AG08396 (cell line): Measurements from ENCODE around the gene CDC73.
"Not testable (repeated sequence)": the region's sequence is repeated elsewhere in the genome, so short reads cannot be mapped to it uniquely, and the experiment has no call there.

Source experiments
- DNase-seq: peaks from one replicate; pipeline ENCODE4 v3.0.0; 2012; ENCODE audit warnings: low spot score, mixed read lengths

Gene CDC73

GRCh38 chr1:193231146-193231545, 109.3 kb downstream of the CDC73 start:
- DNase-seq: not testable (repeated sequence)

GRCh38 chr1:193234530-193234929, 112.7 kb downstream of the CDC73 start:
- no peak for DNase-seq

- no peak for DNase-seq
Observed at GRCh38 chr1:193237381-193237978, 115.6 kb downstream of the CDC73 start.

- DNase-seq: no peak
Observed at GRCh38 chr1:193240609-193241008, 118.8 kb downstream of the CDC73 start.

- DNase-seq: no peak
Observed at GRCh38 chr1:193241132-193241827, 119.4 kb downstream of the CDC73 start.

GRCh38 chr1:193242000-193242399, 120.2 kb downstream of the CDC73 start:
- DNase-seq: no peak

- DNase-seq: no peak
Observed at GRCh38 chr1:193249187-193249586, 127.4 kb downstream of the CDC73 start.

- DNase-seq: no peak
Observed at GRCh38 chr1:193251950-193252349, 130.1 kb downstream of the CDC73 start.

- no peak for DNase-seq
Observed at GRCh38 chr1:193256019-193256418, 134.2 kb downstream of the CDC73 start.

GRCh38 chr1:193259636-193260035, 137.8 kb downstream of the CDC73 start:
- no peak for DNase-seq

GRCh38 chr1:193260056-193260745, 138.4 kb downstream of the CDC73 start:
- DNase-seq: no peak

- no peak for DNase-seq
Observed at GRCh38 chr1:193260896-193261295, 139.1 kb downstream of the CDC73 start.

GRCh38 chr1:193262661-193263060, 140.8 kb downstream of the CDC73 start:
- no peak for DNase-seq

GRCh38 chr1:193264313-193265065, 142.7 kb downstream of the CDC73 start:
- DNase-seq: no peak

GRCh38 chr1:193265716-193266115, 143.9 kb downstream of the CDC73 start:
- DNase-seq: no peak

GRCh38 chr1:193266794-193267193, 145.0 kb downstream of the CDC73 start:
- DNase-seq: not testable (repeated sequence)

GRCh38 chr1:193270996-193271395, 149.2 kb downstream of the CDC73 start:
- no peak for DNase-seq

GRCh38 chr1:193275773-193276172, 153.9 kb downstream of the CDC73 start:
- DNase-seq: no peak

- DNase-seq: no peak
Observed at GRCh38 chr1:193278968-193279367, 157.1 kb downstream of the CDC73 start.

- no peak for DNase-seq
Observed at GRCh38 chr1:193281894-193282293, 160.1 kb downstream of the CDC73 start.

- peak; percentile 7 for DNase-seq
Observed at GRCh38 chr1:193283016-193283415, 161.2 kb downstream of the CDC73 start.

GRCh38 chr1:193284219-193284618, 162.4 kb downstream of the CDC73 start:
- DNase-seq: no peak

- DNase-seq: no peak
Observed at GRCh38 chr1:193285641-193286040, 163.8 kb downstream of the CDC73 start.
